Fibroblast of skin of left biceps (primary cell): ENCODE measurements around the gene NUDT8.
"Not testable (repeated sequence)": the region's sequence is repeated elsewhere in the genome, so short reads cannot be mapped to it uniquely, and the experiment has no call there.

Source experiments
- DNase-seq, 2 experiments: peaks; one replicate each; pipeline ENCODE4 v3.0.0-alpha.2; 2013; ENCODE audit warnings: low read depth in 2 of 2

Gene NUDT8

DNA sequence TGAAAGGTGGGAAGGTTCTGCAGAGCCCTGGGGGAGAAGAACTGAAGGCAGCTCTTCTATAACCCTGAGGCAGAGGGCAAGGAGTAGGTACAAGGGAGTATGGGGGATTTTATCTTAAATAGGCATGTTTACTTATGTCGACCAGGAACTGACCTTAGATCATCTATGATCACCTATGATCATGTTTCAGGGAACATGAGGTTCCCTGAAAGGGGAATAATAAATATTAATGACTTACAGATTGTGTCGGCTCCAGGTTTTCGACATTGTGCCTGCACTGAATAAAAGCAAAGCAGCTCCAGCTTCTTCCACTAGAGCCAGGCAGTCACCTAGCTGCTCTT lies 36.2 kb downstream of the NUDT8 start:
- no peak for DNase-seq

DNA sequence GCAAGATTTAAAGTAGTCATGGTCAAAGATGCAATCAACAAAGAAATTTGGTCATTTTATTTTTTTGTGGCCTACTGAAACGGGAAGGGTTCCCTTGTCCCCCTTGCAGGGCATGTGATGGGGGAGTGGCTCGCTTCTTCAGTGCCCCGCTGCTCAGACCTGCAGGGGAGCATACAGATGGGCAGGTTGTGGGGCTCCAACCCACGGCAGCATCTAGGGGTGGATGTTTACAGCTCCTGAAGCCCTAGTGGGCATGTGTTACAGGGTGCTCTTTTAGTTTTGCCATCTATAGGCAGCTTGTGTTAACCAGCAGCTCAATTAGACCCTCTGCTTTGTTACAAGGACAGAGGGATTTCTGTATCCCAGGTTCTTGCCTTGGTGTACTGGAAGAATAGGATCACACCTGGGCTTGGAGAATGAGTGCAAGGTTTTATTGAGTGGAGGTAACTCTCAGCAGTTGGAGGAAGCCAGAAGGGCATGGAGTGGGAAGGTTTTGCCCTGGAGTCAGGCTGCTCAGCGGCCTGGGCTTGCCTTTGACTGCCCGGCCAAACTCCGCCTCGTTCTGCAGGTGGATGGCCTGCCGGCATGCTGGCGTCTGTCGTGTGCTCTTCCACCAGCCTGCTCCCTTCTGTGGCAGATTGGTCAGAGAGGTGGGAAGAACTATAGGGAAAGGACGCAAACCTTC lies 36.7 kb downstream of the NUDT8 start:
- no peak for DNase-seq

DNA sequence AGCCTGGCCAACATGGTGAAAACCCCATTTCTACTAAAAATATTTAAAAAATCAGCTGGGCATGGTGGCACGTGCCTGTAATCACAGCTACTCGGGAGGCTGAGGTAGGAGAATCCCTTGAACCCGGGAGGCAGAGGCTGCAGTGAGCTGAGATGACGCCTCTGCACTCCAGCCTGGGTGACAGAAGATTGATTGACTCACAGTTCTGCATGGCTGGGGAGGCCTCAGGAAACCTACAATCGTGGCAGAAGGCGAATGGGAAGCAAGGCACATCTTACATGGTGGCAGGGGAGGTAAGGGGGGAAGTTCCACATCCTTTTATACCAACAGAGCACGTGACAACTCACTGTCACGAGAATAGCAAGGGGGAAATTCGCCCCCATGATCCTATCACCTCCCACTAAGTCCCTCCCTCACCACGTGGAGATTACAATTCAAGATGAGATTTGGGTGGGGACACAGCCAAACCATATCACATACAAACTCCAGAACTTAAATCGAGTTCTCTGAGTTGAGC lies 40.8 kb downstream of the NUDT8 start:
- not testable (repeated sequence) for DNase-seq

DNA sequence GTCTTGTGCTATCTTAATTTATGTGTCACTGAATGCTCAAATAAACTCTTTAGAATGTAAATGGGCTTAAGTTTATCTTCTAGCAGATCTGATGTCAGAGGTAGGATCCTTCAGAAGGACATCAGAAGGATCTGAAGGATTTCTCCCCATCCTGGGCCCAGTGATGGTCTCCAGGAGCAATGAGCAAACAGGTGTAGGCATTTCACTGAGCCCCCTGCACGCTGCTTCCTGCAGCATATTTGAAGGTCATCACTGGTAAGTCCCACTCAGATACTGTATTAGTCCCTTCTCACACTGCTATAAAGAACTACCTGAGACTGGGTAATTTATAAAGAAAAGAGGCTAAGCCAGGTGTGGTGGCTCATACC lies 41.6 kb downstream of the NUDT8 start:
- DNase-seq, result no peak

DNA sequence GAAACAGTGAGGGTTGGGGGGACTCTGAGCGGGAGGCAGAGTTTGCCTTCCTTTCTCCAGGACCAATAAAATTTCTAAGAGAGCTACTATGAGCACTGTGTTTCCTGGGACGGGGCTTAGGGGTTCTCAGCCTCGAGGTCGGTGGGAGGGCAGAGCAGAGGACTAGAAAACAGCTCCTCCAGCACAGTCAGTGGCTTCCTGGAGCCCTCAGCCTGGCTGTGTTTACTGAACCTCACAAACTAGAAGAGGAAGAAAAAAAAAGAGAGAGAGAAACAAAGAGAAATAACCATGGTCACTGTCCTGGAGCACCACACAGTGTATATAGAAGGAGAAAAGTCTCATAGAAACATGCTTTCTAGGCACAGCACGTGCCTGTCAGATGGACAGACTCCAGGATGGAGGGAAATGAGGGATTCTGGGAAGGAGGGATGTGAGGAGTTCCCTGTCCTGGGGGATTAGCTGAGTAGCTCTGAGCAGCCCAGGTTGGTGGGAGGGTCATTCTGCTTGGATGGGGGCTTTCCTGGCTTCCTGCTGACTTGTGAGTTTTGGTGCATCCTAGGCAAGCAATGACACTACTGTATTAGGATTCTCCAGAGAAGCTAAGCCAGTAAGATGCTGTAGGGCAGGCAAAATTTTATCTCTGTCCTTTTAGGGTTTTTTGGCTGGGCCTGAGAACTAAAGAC lies 43.0 kb downstream of the NUDT8 start:
- DNase-seq, result no peak

DNA sequence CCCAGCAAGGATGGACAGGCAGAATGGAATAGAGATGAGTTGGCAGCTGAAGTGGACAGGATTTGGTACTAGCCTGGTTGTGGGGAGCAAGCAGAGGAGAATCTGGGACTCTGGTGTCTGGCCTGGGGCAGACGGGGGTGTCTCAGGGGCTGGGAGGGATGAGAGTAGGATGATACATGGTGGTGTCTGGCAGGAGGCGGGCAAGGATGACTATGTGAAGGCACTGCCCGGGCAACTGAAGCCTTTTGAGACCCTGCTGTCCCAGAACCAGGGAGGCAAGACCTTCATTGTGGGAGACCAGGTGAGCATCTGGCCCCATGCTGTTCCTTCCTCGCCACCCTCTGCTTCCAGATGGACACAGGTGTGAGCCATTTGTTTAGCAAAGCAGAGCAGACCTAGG lies 43.8 kb downstream of the NUDT8 start:
- no peak for DNase-seq

DNA sequence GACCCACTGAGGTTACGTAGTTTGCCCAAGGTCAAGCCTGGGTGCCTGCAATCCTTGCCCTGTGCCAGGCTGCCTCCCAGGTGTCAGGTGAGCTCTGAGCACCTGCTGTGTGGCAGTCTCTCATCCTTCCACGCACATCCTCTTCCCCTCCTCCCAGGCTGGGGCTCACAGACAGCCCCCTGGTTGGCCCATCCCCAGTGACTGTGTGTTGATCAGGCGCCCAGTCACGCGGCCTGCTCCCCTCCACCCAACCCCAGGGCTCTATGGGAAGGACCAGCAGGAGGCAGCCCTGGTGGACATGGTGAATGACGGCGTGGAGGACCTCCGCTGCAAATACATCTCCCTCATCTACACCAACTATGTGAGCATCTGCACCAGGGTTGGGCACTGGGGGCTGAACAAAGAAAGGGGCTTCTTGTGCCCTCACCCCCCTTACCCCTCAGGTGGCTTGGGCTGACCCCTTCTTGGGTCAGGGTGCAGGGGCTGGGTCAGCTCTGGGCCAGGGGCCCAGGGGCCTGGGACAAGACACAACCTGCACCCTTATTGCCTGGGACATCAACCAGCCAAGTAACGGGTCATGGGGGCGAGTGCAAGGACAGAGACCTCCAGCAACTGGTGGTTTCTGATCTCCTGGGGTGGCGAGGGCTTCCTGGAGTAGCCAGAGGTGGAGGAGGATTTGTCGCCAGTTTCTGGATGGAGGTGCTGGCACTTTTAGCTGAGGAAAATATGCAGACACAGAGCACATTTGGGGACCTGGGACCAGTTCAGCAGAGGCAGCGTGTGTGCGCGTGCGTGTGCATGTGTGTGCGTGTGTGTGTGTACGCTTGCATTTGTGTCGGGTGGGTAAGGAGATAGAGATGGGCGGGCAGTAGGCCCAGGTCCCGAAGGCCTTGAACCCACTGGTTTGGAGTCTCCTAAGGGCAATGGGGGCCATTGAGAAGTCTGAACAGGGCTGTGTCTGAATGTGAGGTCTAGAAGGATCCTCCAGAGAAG lies 44.6 kb downstream of the NUDT8 start:
- DNase-seq, result no peak

DNA sequence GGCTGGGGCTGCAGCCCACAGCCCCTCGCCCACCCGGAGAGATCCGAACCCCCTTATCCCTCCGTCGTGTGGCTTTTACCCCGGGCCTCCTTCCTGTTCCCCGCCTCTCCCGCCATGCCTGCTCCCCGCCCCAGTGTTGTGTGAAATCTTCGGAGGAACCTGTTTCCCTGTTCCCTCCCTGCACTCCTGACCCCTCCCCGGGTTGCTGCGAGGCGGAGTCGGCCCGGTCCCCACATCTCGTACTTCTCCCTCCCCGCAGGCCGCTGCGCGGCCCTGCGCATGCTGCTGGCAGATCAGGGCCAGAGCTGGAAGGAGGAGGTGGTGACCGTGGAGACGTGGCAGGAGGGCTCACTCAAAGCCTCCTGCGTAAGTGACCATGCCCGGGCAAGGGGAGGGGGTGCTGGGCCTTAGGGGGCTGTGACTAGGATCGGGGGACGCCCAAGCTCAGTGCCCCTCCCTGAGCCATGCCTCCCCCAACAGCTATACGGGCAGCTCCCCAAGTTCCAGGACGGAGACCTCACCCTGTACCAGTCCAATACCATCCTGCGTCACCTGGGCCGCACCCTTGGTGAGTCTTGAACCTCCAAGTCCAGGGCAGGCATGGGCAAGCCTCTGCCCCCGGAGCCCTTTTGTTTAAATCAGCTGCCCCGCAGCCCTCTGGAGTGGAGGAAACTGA lies 45.4 kb downstream of the NUDT8 start:
- DNase-seq, result peak in 1 of 2 experiments; percentile 6

DNA sequence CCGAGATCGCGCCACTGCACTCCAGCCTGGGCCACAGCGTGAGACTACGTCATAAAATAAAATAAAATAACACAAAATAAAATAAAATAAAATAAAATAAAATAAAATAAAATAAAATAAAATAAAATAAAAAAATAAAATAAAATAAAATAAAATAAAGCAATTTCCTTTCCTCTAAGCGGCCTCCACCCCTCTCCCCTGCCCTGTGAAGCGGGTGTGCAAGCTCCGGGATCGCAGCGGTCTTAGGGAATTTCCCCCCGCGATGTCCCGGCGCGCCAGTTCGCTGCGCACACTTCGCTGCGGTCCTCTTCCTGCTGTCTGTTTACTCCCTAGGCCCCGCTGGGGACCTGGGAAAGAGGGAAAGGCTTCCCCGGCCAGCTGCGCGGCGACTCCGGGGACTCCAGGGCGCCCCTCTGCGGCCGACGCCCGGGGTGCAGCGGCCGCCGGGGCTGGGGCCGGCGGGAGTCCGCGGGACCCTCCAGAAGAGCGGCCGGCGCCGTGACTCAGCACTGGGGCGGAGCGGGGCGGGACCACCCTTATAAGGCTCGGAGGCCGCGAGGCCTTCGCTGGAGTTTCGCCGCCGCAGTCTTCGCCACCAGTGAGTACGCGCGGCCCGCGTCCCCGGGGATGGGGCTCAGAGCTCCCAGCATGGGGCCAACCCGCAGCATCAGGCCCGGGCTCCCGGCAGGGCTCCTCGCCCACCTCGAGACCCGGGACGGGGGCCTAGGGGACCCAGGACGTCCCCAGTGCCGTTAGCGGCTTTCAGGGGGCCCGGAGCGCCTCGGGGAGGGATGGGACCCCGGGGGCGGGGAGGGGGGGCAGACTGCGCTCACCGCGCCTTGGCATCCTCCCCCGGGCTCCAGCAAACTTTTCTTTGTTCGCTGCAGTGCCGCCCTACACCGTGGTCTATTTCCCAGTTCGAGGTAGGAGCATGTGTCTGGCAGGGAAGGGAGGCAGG lies 46.2 kb downstream of the NUDT8 start, which contains the start of gene GSTP1:
Gene GSTP1, plus strand, starts transcription at position 566 of the 958 bp plus-strand sequence. Its CDS starts 32 bp downstream, at position 598.
- DNase-seq, result peak; percentile 74 to 80

DNA sequence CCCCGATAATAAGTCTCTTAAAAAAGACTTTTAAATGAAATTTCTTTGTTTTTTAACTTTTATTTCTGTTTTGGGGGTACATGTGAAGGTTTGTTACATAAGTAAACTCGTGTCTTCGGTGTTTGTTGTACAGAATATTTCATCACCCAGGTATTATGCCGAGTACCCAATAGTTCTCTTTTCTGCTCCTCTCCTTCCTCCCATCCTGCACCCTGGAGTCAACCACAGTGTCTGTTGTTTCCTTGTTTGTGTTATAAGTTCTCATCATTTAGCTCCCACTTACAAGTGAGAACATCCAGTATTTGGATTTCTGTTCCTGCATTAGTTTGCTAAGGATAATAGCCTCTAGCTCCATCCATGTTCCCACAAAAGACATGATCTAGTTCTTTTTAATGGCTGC lies 47.7 kb downstream of the NUDT8 start:
- DNase-seq, result no peak

DNA sequence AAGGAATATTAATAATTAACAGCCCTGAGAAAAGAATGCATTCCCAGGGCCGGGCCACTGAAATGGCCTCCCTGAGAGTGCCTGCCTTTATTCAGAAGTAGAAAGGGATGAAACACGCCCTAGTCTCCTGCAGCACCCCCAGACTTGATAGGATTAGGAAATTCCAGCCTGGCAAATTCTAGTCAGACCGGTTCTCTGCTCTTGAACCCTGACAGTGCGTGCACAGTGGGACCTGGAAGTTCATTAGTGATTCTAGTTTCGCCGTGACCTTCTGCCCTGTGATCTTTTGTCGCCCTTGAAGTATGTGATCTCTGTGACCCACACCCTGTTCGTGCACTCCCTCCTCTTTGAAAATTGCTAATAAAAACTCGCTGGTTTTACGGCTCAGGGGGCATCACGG lies 48.3 kb downstream of the NUDT8 start:
- DNase-seq, result no peak

DNA sequence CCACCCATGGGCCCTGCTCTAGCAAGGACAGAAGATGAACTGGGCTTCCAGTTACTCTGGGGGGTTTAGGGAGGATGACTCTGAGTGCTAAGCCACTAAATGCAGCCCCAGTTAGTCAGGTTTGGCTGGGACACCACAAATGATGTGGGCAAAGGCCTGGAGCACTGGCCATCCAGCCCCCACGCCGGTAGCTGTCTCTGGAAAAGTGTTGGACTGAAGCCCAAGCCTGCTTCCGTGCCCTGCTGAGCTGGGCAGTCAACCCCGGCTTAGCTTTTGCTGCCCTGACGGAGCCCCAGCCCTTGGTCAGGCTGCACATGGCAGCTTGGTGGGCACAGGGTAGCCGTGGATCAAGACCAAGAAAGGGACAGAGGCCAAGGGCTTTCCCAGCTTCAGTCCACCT lies 51.8 kb downstream of the NUDT8 start:
- no peak for DNase-seq
